LNCAP (cell line): ENCODE data around the gene TMEM131.

ENCODE experiments used
- CTCF ChIP-seq: fragments of 450-650 bp; IDR thresholded peaks from 2 replicates; pipeline ENCODE4 v1.5.1; 2017; ENCODE audit warnings: mild to moderate bottlenecking

The TMEM131 gene

GRCh38 chr2:98036349-98037000 lies 40.7 kb upstream of the TMEM131 start:
- no peak for TF ChIP-seq CTCF

DNA sequence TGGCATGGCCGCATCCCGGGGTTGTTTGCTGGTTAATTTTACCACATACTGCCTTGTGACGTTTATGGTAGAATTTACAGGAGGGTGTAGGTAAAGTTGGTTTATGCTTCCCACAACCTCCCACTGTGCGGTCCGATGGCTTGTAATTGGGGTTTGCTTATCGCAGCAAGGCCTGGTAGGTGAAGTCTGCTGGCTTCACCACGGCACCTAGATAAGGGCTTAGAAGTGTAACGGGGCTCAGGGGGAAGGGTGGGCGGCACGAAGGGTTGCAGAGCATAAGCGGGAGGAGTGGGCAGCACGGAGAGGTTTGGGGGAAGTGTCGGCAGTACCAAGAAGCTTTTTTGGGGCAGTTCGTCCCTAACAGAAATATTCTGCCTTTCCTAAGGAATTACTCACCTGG lies 39.0 kb upstream of the TMEM131 start:
- TF ChIP-seq CTCF, result no peak

DNA sequence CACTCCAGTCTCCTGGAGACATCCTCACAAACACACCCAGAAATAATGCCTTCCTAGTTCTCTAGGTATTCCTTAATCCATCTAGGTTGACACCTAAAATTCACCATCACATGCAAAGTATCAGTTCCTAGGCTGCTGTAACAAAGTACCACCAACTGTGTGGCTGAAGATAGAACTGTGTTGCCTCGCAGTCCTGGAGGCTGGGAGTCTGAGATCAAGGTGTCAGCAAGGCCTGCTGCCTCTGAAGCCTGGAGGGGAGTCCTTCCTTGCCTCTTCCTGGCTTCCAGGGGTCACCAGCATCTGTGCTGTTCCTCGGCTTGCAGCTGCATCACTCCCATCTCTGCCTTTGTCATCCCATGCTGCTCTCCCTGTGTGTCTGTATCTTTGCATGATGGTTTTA lies 36.3 kb upstream of the TMEM131 start:
- no peak for TF ChIP-seq CTCF

- TF ChIP-seq CTCF, result no peak
Measured at GRCh38 chr2:98029718-98030222, 34.0 kb upstream of the TMEM131 start.

DNA sequence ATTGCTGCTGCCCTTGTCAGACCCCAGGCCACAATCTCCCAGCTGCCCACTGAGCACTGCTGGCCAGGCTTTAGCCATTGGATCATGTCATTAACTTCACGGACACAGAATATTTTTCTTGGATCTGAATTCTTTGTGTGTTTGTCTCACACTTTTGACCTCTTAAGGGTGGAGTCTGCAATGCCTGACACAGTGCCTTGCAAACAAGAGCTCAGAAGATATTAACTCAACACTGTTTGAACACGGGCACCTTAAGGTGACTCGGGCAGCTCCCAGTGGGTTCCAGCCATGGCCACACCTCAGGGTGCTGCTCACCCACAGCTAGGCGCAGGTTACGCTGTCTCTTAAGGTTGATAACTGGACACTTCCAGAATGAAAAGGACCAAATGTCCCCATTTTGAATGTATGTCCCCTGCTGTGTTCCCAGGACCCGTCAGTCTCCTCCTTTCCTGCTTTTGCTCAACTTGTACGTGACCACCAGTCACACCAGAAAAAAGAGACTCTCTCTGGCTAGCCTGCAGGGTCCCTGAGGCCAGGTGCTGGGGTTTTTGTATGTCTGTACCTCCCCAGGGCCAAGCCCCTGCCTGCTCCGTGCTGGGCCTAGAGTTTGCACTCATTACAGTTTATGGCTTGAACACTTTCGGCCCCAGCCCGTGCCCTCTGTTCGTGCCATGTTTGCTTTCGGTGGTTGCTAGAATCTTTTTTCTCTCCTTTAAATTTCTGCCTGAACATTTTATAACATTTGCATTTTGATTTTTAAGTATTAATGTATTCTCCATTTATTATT lies 33.4 kb upstream of the TMEM131 start:
- no peak for TF ChIP-seq CTCF

GRCh38 chr2:98028101-98028561 lies 32.4 kb upstream of the TMEM131 start:
- TF ChIP-seq CTCF, result no peak

DNA sequence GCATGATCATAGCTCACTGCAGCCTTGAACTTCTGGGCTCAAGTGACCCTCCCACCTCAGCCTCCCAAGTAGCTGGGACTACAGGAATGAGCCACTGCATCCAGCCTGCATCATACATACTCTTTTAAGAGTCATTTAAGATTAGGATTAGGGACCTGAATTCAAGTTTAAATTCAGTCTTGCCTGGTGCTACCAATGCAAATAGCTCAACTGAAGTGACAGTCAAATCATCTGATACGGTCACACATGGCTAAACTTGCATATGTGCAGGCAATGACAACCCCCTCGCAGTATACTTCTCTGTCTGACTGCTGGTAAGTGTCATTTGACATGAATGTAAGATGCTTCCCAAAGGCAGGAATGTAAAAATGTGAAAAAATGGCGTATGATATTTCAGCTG lies 31.8 kb upstream of the TMEM131 start:
- no peak for TF ChIP-seq CTCF
